Stimulated activated CD4-positive, alpha-beta T cell treated with anti-CD3 and anti-CD28 coated beads, Interleukin-2, amount 100 ng/mL, for 24 hours (primary cell): ENCODE data around the gene SYPL1.

Experiments
- DNase-seq, 2 donors: peaks; one replicate each; pipeline ENCODE4 v3.0.0-alpha.2; 2020

Gene SYPL1

GRCh38 chr7:106121189-106121810 is 9.2 kb upstream of the SYPL1 start:
- no peak for DNase-seq

- no peak for DNase-seq
Measured at GRCh38 chr7:106120500-106120899, 8.4 kb upstream of the SYPL1 start.

- DNase-seq, result no peak
Measured at GRCh38 chr7:106119719-106120118, 7.6 kb upstream of the SYPL1 start.

- DNase-seq, result no peak
Measured at GRCh38 chr7:106117786-106118544, 5.9 kb upstream of the SYPL1 start.

GRCh38 chr7:106116161-106116704 is 4.1 kb upstream of the SYPL1 start:
- DNase-seq, result no peak

- DNase-seq, result peak; percentile 17 to 29
Measured at GRCh38 chr7:106114716-106115383, 2.7 kb upstream of the SYPL1 start.

GRCh38 chr7:106112972-106113421 is 885 bp upstream of the SYPL1 start:
- no peak for DNase-seq

GRCh38 chr7:106111655-106112117 is 426 bp downstream of the SYPL1 start:
- peak; percentile 49 to 52 for DNase-seq

GRCh38 chr7:106110885-106111654 is 1.0 kb downstream of the SYPL1 start:
- no peak for DNase-seq

GRCh38 chr7:106110238-106110560 is 1.9 kb downstream of the SYPL1 start:
- no peak for DNase-seq

GRCh38 chr7:106109521-106110237 is 2.4 kb downstream of the SYPL1 start:
- DNase-seq, result no peak

- no peak for DNase-seq
Measured at GRCh38 chr7:106108991-106109390, 3.1 kb downstream of the SYPL1 start.

GRCh38 chr7:106104721-106105260 is 7.3 kb downstream of the SYPL1 start:
- DNase-seq, result no peak

GRCh38 chr7:106102387-106102966 is 9.6 kb downstream of the SYPL1 start:
- DNase-seq, result no peak

- no peak for DNase-seq
Measured at GRCh38 chr7:106101726-106102125, 10.4 kb downstream of the SYPL1 start.

GRCh38 chr7:106100863-106101629 is 11.1 kb downstream of the SYPL1 start:
- no peak for DNase-seq

GRCh38 chr7:106099539-106099938 is 12.6 kb downstream of the SYPL1 start:
- DNase-seq, result no peak

GRCh38 chr7:106098889-106099288 is 13.2 kb downstream of the SYPL1 start:
- DNase-seq, result no peak

GRCh38 chr7:106095634-106096033 is 16.5 kb downstream of the SYPL1 start:
- no peak for DNase-seq

- no peak for DNase-seq
Measured at GRCh38 chr7:106094780-106095179, 17.3 kb downstream of the SYPL1 start.

- DNase-seq, result no peak
Measured at GRCh38 chr7:106092204-106092603, 19.9 kb downstream of the SYPL1 start.
